ENCODE data around the gene PTPRM. TPM values are rescaled to one million over a fixed set of nuclear protein-coding genes. Genes with fewer than 3 reads are reported as not detected.

PTPRM gene
- total RNA-seq, 1 donor: 84.7 TPM

DNA sequence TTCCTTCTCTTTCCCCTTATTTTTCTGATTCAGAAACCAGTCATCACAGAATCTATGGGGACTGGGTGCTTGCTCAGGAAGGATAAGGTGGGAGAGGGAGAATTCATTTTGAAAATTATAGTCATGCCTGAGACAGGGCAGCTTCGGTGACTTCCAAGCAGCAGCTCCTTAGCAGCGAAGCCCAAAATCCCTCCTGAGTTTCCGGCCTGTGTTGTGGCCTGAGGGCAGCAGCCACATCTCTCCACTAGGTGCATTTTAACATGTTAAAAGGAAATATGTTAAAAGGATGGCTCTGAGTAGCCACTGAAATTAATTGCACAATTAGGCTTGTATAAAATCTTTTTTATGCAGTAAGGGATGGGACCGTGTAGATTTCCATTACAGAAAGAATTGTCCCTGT is 835.1 kb downstream of the PTPRM start:
- Histone ChIP-seq H3K4me2 (ENCODE audit: insufficient read depth, low read length) (no peak overlapping the region), H2AFZ (ENCODE audit: low read length) (no peak overlapping the region), H3K79me2 (ENCODE audit: insufficient read depth, low read length) (no peaks in the 10 kb centered on the region), H3K4me3 (ENCODE audit: insufficient read depth, low read length) (no peak overlapping the region), H3K36me3 (ENCODE audit: insufficient read depth, low read length) (no peaks in the 10 kb centered on the region), H4K20me1 (ENCODE audit: insufficient read depth, low read length) (no peaks in the 10 kb centered on the region), H3K27me3 (ENCODE audit: insufficient read depth, low read length) (no peaks in the 10 kb centered on the region), H3K27ac (ENCODE audit: low read depth, low read length) (no peak overlapping the region), H3K4me1 (ENCODE audit: insufficient read depth, low read length) (no peaks in the 10 kb centered on the region), H3K9me3 (ENCODE audit: low read depth, low read length) (no peaks in the 10 kb centered on the region)
- TF ChIP-seq, protein P1, sequence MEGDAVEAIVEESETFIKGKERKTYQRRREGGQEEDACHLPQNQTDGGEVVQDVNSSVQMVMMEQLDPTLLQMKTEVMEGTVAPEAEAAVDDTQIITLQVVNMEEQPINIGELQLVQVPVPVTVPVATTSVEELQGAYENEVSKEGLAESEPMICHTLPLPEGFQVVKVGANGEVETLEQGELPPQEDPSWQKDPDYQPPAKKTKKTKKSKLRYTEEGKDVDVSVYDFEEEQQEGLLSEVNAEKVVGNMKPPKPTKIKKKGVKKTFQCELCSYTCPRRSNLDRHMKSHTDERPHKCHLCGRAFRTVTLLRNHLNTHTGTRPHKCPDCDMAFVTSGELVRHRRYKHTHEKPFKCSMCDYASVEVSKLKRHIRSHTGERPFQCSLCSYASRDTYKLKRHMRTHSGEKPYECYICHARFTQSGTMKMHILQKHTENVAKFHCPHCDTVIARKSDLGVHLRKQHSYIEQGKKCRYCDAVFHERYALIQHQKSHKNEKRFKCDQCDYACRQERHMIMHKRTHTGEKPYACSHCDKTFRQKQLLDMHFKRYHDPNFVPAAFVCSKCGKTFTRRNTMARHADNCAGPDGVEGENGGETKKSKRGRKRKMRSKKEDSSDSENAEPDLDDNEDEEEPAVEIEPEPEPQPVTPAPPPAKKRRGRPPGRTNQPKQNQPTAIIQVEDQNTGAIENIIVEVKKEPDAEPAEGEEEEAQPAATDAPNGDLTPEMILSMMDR (IDR thresholded peaks at IDR 0.05; ENCODE audit: extremely low read depth, low read depth, low read length): no peak
- DNase-seq (ENCODE audit: insufficient read length, low spot score, missing footprints): no peak

DNA sequence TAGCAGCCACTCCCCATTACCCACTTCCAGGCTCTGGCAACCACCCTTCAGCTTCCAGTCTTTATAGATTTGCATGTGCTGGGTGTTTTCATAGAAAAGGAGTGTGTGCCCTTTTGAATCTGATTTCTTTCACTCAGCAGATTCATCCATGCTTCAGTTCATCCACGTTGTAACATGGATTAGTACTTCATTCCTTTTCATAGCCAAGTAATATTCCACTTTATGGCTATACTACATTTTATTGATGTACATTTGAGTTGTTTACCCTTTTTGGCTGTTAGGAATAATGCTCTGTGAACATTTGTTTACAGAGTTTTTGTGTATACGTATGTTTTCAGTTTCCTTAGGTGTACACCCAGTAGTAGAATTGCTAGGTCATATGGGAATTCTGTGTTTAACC is 836.6 kb downstream of the PTPRM start:
- Histone ChIP-seq H3K9me3 (ENCODE audit: low read depth, low read length) (no peaks in the 10 kb centered on the region), H3K27me3 (ENCODE audit: insufficient read depth, low read length) (no peaks in the 10 kb centered on the region), H3K79me2 (ENCODE audit: insufficient read depth, low read length) (no peaks in the 10 kb centered on the region), H3K27ac (ENCODE audit: low read depth, low read length) (no peak overlapping the region), H3K4me3 (ENCODE audit: insufficient read depth, low read length) (no peak overlapping the region), H3K4me1 (ENCODE audit: insufficient read depth, low read length) (no peaks in the 10 kb centered on the region), H4K20me1 (ENCODE audit: insufficient read depth, low read length) (no peaks in the 10 kb centered on the region), H2AFZ (ENCODE audit: low read length) (no peak overlapping the region), H3K36me3 (ENCODE audit: insufficient read depth, low read length) (no peaks in the 10 kb centered on the region), H3K4me2 (ENCODE audit: insufficient read depth, low read length) (no peak overlapping the region)
- no peak for DNase-seq (ENCODE audit: insufficient read length, low spot score, missing footprints)
- TF ChIP-seq, protein P1 (IDR thresholded peaks at IDR 0.05; ENCODE audit: extremely low read depth, low read depth, low read length): no peak

DNA sequence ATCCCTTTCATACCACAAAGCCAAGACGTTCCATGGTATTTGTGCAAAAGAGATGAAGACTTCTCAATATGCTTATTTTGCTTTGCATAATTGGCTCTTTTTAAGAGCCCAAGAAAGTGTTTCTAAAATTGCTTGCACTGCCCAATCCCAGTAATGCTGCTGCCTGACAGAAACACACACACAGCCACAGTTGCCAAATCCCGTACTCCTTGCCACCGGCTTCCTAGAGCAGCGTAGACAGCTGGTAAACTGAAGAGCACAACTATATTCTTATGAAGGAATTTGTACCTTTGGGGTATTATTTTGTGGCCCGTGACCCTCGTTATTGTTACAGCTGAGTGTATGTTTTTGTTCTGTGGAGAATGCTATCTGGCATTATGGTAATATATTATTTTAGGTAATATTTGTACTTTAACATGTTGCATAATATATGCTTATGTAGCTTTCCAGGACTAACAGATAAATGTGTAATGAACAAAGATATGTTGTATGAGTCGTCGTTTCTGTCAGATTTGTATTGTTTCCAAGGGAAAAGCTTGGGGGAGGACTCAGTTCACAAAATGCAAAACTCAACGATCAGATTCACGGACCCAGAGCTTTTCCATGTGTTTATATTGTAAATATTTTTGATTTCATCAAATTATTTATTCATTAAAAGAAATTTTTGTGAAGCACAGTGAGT is 839.2 kb downstream of the PTPRM start:
- Histone ChIP-seq H3K9me3 (ENCODE audit: low read depth, low read length) (no peaks in the 10 kb centered on the region), H3K27ac (ENCODE audit: low read depth, low read length) (no peak overlapping the region), H3K36me3 (ENCODE audit: insufficient read depth, low read length) (no peaks in the 10 kb centered on the region), H3K27me3 (ENCODE audit: insufficient read depth, low read length) (no peaks in the 10 kb centered on the region), H4K20me1 (ENCODE audit: insufficient read depth, low read length) (no peaks in the 10 kb centered on the region), H3K4me3 (ENCODE audit: insufficient read depth, low read length) (no peak overlapping the region), H3K4me2 (ENCODE audit: insufficient read depth, low read length) (no peak overlapping the region), H2AFZ (ENCODE audit: low read length) (no peak overlapping the region), H3K4me1 (ENCODE audit: insufficient read depth, low read length) (no peaks in the 10 kb centered on the region), H3K79me2 (ENCODE audit: insufficient read depth, low read length) (no peaks in the 10 kb centered on the region)
- no peak for DNase-seq (ENCODE audit: insufficient read length, low spot score, missing footprints)
- TF ChIP-seq, protein P1 (IDR thresholded peaks at IDR 0.05; ENCODE audit: extremely low read depth, low read depth, low read length): no peak

DNA sequence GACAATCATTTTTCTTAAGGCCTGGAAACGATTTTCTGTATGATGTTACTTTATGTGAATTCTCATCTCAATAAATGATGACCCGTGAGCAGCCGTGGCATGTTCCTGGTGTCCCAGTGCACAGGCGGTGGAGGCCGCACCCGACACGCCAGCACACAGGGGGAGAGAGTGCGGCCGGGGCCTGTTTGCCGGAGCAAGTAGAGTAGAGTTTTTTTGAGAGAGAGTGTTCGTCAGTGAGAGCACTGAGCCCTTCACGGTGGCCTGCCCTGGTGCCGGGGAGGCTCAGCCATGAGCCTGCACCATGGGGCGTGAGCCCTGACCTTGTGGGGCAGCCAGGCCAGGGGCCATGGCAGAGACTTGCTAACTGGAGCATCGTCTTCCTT is 839.7 kb downstream of the PTPRM start:
- H3K36me3 ChIP-seq (ENCODE audit: insufficient read depth, low read length): no peaks in the 10 kb centered on the region
- no peak overlapping the region for H2AFZ ChIP-seq (ENCODE audit: low read length)
- TF ChIP-seq, protein P1 (IDR thresholded peaks at IDR 0.05; ENCODE audit: extremely low read depth, low read depth, low read length): no peak
- DNase-seq (ENCODE audit: insufficient read length, low spot score, missing footprints): no peak
- peaks cover under 1% of the 10 kb centered on the region for H3K9me3 ChIP-seq (ENCODE audit: low read depth, low read length)
- H3K4me1 ChIP-seq (ENCODE audit: insufficient read depth, low read length): no peaks in the 10 kb centered on the region
- no peak overlapping the region for H3K4me2 ChIP-seq (ENCODE audit: insufficient read depth, low read length)
- no peaks in the 10 kb centered on the region for H4K20me1 ChIP-seq (ENCODE audit: insufficient read depth, low read length)
- no peaks in the 10 kb centered on the region for H3K79me2 ChIP-seq (ENCODE audit: insufficient read depth, low read length)
- no peaks in the 10 kb centered on the region for H3K27me3 ChIP-seq (ENCODE audit: insufficient read depth, low read length)
- H3K4me3 ChIP-seq (ENCODE audit: insufficient read depth, low read length): no peak overlapping the region
- no peak overlapping the region for H3K27ac ChIP-seq (ENCODE audit: low read depth, low read length)

Data from osteoblast (primary cell).